GM18868 (cell line): ENCODE measurements around the gene STARD9.
"Not testable (repeated sequence)": the region's sequence is repeated elsewhere in the genome, so short reads cannot be mapped to it uniquely, and the experiment has no call there.

ENCODE experiments used
- ATAC-seq: cut with Tn5 transposase; IDR thresholded peaks from one replicate; pipeline ENCODE4 v1.9.1; 2021; ENCODE audit warnings: mild to moderate bottlenecking, moderate library complexity; ENCODE audit not compliant: unreplicated experiment

STARD9 gene

DNA sequence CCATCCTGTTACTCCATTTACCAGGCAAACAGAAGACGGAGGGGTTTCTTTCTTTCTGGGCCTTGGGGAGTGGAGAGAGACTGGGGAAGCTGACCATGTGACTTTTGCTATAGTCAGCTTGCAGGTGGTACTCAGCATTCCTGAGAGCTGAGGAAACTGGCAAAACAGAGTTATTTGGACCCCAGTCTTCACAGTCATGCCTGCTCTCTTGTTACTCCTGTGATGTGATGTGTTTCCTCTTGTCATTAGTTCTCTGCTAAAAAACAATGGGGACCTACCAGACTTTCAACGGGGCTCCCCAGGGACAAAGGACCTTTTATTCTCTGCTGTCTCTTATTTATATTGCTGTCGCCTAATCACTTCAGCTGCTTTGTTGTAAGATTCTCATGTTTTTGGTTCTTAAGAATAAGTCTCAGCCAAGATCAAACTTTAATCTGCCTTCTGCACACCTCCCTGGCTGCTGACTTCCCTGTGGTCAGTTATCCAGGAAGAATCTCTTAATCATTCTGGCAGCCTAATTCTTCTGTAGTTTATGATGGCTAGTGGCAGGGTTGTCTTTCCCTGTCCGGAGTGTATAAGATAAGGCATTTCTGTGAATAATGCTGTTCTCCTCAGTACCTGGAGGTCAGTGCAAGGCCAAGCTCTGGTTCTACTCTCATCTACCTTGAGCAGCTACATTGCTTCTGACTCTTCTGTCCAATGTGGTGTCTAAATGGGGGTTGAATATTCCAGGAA is 8.8 kb downstream of the STARD9 start:
- no peak for ATAC-seq

DNA sequence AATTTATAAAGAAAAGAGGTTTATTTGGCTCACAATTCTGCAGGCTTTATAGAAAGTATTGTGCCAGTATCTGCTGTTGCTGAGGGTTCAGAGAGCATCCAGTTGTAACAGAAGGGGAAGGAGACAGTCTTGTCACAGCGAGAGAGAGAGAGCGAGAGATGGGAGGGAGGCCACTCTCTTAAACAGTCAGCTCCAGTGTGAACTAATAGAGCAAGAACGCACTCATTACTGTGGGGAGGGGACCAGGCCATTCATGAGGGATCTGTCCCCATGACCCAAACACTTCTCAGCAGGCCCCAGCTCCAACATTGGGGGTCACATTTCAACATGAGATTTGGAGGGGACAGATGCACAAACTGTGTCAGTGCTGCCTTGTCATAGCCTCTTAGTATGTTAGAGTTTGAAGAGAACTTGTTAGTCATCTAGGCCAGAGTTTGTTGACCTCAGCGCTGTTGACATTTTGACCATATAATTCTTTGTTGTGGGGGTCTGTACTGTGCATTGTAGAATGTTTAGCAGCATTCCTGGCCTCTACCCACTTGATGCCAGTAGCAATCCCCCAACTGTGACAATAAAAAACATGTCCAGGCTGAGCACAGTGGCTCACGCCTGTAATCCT is 15.3 kb downstream of the STARD9 start:
- ATAC-seq = no peak

DNA sequence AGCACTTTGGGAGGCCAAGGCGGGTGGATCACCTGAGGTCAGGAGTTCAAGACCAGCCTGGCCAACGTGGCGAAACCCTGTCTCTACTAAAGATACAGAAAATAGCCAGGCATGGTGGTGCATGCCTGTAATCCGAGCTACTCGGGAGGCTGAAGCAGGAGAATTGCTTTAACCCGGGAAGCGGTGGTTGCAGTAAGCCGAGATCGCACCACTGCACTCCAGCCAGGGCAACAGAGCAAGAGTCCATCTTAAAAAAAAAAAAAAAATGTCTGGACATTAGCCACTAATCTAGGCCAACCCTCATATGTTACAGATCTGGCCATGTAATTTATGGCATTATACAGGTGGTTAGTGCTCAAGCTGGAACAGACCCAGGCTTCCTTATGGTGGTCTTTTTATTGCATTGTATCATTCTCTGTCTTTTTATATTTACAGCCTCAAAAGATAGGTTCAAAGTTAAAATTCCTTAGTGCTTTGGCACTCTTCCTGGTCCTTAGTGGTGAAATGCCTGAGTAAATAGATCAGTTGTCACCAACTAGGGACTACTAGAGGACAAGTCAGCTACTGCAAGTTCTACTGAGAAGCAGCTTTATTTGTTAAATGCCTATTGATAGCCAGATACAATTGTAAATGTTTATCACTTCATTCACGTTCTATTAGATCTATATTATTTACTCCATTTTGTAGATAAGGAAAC is 16.0 kb downstream of the STARD9 start:
- no peak for ATAC-seq

DNA sequence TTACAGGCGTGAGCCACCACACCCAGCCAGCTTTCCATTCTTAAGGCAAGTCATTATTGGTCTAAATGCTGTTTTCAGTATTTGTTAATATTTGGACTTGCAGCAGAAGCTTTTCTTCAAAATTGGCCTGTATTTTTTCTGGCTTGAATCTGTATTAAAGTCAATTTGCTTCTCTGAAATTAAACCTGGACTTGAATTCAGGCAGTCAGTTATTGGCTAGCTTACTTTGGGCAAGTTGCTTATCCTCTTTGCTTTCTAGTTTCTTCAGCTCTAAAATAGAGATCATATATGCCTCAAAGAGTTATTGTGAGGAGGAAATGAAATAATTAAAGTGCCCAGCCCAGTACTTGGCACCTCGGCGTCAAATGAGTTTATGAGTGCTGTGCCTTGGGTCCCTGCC is 17.3 kb downstream of the STARD9 start:
- no peak for ATAC-seq

DNA sequence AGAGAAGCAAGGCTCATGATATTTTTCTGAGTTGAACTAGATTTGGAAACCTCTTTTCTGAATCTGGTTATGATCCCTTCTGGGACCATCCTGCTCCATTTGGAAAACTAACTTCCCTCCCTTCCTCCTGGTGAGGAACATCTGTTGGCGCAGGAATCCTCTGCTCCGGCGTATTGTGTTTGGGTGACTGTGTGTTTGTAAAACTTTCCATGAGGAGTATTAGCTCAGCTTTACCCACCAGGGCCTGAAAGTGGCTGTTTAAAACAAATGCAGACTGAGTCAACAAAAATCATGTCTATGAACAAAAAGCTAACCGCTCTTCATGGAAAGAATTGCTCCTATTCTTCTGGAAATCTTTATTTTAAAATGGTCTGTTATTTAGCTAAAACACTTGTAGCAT is 17.7 kb downstream of the STARD9 start:
- ATAC-seq = no peak

DNA sequence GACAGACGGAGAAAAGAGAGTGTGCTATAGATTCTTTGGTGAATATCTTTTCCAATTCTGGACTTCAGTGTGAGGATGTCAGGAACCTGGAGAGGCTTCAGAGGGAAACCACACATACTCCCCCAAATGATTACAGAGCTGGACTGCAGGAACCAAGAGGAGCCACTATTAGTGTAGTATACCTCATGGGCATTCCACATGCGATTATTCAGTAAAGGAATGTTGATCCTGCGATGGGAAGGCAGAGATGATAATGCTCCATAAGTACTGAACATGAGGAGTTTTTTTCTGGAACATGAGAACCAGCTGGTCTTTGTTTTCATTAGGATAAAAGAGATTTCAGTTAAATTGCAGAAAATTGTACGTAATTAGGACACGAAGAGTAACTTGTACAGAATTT is 18.7 kb downstream of the STARD9 start:
- ATAC-seq = no peak

DNA sequence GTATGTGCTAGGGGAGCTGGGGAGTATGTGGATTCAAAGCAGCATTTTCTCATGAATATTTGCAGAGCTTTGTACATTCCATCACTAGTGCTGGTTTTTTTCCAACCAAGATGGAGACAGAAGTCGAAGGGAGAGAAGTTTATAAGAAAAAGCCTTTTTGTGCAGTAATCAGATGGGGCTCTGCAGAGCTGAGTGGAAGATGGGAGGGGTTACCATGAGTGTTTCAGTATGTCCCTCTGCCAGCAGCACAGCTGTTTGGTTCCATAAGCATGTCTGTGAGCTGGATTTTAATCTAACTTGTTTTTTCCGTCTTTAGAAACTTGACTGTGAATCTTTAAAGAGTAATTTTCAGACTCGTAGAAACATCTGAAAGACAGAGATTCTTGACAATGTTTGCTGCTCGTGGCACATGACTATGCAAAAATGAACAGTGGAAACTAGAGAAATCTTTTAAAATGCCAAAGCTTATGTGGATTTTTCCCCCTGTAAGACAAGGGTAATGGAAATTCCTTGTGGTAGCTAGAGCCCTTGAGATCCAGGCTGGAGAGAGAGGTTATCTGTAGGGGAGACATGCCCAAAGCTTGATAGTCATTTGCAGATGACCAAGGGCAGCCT is 20.3 kb downstream of the STARD9 start:
- no peak for ATAC-seq

DNA sequence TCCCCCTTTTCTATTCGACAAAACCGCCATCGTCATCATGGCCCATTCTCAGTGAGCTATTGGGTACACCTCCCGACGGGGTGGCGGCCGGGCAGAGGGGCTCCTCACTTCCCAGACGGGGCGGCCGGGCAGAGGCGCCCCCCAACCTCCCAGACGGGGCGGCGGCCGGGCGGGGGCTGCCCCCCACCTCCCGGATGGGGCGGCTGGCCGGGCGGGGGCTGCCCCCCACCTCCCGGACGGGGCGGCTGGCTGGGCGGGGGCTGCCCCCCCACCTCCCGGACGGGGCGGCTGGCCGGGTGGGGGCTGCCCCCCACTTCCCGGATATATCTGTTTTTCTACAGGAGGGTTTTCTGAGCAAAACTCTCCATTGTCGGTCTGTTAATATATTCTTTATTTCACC is 25.9 kb downstream of the STARD9 start:
- ATAC-seq = not testable (repeated sequence)

DNA sequence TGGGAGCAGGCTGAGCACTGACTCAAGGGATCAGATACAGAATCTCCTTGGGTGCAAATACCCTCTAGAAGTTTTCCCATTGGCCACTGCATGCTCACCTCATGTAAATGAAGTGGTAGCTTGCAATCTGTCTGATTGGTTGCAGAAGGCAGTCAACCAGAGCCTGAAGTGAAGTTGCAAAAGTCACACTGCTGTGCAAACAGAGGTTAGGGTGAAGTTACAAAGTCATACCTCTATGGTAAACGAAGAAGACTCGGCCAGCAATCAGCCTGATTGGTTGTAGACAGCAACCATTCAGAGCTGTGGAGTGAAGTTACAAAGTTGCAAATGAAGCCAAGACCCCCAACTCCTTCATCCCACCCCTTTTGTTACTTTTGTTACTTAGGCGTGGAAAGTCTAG is 27.1 kb downstream of the STARD9 start:
- ATAC-seq = no peak

DNA sequence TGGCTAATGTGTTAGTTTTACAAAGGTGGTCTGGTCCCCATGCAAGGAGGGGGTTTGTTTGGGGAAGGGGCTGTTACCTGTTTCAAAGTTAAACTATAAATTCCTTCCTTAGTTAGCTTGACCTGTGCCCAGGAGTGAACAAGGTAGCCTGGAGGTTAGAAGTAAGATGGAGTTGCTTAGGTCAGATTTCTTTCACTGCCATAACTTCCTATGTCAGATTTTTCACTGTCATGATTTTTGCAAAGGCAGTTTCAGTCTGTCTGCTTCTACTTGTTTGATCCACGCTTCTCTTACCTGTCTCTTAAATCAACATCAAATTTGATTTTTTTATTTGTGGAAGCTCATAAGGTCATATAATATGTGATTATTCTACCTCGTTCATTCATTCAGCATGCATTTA is 28.6 kb downstream of the STARD9 start:
- no peak for ATAC-seq

DNA sequence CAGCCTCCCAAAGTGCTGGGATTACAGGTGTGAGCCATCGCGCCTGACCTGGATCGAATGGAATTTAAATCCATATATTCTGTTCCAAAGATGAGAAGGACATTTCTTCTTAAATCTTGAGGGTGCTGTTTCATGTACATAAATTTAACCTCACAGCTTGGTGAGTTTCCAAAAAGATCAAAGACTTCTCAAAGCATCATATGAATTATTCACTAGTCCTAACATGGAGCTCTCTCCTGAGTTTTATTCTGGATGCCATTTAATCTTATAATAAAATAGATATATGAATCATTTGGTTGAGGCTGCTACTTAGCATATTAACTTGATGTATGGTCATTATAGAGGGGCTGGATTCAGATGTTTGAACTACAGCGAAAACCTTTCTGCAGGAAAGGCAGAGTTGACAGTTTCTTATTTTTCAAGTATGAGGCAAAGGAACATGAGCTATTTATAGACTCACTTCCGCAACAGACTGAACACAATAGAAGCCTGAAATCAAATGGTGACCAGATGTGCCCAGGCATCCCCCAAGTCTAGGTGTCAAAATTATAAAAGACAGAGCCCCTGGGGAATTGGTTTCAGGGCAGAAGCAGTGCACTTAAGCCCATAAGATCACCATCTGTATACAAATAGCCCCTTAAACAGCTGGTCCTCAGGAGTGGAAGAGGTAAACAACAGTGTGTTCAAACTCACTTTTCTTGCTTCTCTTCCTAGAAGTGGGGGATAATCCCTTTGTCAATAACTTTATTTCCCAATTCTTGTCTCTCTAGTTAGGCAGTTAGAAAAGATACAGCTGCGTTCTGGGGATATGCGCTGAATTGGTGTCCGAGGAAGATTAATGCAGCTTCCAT is 29.7 kb downstream of the STARD9 start:
- peak; percentile 40 for ATAC-seq

DNA sequence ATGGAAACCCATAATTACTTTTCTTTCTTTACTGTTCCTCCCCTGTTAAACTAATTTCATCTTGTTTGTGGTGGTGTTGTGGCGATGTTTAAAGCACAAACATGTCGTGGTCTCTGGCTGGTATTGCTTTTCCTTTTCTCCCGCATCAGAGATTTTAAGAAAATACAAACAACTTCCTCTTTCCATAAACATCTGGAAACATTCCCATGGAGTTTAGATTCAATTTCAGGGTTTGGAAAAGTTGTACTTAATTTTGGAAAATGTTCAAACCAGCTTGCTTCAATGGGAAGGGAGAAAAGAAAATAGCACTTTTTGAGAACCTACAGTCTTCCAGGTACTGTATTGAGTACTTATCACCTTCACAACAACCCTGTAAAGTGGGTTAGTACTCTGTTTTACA is 30.4 kb downstream of the STARD9 start:
- no peak for ATAC-seq

DNA sequence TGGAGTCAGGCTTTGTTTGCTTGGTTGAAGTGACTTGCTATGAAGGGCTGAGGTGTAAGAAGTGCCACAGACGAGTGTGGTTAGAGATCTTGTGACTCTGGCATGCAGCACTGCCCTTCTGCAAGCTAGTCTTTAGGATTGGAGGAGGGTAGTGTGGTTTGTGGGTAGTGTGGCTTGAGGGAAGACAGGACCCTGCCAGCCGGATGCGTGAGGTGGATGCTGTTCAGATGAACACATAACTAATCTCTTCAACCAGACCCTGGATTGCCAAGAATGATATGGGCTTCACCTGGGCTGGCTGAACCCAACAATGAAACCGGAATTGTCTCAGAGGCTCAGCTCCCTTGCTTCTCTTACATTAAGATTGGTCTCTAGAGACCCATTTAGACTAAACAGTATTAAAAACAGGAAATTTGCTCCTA is 32.7 kb downstream of the STARD9 start:
- ATAC-seq = peak; percentile 60

DNA sequence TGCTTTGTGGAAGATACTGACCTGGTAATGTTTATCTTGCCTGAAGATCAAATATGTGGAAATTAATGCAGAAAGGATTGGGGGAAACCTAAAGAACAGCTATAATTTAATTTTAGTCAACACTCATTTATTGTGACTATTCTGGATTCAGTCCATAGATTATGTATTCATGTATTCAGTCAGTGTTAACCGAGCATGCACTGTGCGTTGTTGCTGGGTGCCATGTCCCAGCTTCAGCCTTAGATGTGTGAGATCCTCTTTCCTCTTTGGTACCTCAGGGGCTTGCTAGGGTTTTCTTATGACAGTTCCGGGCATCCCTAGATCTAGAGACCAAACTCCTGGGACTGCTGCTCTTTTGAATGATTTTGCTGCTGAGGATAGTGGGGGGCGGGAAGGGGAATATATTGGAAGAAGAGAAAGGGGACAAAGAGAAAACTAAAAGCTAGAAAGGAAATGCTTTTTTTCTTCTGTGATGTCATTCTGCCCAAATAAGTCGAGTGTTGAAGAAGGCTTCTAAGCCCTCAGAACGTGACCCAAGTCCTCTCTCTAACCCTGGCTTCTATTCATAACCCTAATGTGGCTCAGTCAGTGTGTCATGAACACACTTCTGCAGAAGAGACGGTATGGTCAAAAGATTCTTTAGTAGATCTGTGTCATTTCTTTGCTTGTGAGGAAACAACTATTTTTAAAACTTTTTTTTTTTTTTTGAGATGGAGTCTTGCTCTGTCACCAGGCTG is 33.5 kb downstream of the STARD9 start:
- no peak for ATAC-seq

DNA sequence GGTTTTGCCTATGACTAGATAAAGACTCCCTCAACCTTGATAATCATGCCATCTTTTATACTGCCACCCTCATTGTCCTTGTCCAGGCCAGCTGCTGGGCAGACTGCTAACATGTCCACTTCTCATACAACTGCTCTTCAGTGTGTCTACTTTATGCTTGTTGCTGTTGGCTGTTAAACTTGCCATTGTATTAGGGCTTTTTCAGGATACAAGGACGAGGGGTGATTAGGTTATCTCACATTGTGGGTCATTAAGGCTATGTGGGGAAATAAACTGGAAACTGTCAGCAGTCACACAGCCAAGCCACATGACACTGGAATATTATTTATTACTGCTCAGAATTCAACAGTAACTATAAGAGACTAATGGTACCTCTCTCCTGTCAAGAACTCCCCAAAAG is 36.1 kb downstream of the STARD9 start:
- no peak for ATAC-seq

DNA sequence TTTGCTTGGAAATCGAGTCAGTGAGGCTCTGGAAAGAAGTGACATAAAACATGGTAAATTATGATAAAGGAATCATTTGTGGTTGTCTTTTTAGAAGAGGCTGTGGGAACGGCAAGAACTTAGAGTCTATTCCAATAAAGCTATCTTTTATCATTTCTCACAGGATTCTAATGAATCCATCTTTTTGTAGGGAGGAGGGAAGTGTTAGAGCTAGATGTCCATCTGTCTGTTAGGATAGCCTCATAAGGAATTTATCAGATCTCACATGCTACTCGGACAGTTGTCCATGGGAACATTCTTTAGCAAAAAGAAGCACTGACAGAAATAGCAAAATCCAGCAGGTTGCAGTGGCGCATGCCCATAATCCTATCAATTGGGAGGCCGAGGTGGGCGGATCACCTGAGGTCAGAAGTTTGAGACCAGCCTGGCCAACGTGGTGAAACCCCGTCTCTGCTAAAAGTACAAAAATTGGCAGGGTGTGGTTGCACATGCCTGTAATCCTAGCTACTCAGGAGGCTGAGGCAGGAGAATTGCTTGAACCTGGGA is 37.0 kb downstream of the STARD9 start:
- no peak for ATAC-seq

DNA sequence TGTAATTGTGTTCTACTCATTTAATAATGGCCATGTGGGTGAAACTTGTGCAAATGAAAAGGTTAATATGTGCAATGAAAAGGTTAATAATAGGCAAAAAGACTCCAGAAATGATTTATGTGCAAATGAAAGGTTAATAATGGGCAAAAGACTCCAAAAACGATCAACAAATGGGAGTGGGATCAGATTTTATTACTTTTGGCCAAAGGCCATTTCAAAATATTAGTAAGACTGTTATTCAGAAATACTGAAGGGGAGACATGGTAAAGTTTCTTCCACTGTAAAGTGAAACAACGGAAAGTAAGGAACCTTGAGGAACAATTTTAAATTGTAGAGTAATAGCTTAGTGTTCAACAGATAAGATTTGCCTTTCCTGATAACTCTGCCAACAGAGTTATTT is 40.7 kb downstream of the STARD9 start:
- ATAC-seq = no peak

DNA sequence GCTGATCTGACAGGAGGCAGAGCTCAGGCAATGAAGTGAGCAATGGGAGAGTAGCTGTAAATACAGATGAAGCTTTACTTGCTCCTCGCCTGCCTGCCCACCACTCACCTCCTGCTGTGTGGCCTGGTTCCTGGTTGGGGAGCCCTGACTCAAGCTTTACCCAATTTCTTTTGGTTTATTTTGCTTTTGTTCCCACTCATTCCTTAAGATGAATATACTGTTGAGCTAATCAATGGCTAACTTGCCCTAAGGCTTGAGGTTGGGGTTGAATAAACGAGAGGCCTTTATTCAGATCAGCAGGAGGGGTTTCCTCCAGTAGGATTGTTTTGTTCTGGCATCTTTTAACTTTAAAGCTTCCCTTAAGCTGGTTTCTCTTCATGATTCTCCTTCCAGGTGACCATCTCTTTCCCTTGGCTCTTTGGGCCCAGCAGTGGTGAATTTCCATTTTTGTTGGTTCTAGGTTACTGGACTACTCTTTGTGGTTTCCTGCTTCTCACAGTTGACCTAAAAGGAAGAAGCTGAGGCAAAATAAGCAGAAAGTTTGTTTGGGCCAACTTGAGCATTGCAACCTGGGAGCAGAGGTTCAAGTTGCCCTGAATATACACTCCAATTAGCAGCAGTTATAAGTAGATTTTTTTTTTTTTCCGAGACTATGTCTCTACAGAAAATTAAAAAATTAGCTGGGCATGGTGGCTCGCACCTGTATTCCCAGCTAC is 44.4 kb downstream of the STARD9 start:
- no peak for ATAC-seq

DNA sequence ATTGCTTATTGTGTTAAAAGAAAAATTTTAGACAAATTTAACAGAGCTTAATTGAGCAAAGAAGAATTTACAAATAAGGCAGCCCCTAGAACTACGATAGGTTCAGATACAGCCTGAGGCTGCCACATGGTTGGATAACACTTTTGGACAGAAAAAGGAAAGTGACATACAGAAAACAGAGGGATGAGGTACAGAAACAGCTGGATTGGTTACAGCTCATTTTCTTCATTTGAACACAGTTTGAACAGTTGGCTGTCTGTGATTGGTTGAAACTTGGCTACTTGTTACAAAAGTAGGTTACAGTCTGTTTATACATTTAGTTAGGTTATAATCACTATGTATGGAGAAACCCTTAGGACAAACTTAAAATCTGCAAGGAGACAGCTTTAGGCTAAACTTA is 46.0 kb downstream of the STARD9 start:
- ATAC-seq = no peak
